IMR-90 (cell line): Measurements from ENCODE around the gene SMARCAD1. TPM values are rescaled to one million over a fixed set of nuclear protein-coding genes. Genes with fewer than 3 reads are reported as not detected.

Experiments
- ATAC-seq: fragments of 200-7000 bp; cut with Tn5 transposase; 2 replicates; pipeline ENCODE4 v1.9.1; 2020; ENCODE audit warnings: low read depth, mild to moderate bottlenecking, moderate library complexity
- BruUV-seq: library from RNA; stranded (reverse); fragments of 400-500 nt; replicated peaks from 2 replicates; lab custom pipeline; 2021; lab: Mats Ljungman, UMichigan
- CTCF ChIA-PET: fragments of 300-600 bp; formaldehyde crosslinking; extraction: SDS; loops from one replicate; lab custom pipeline; 2021; ENCODE audit warnings: antibody characterized with exemption; lab: Yijun Ruan, JAX
- POLR2A ChIA-PET: fragments of 300-600 bp; sonication (Branson Sonifier 250); formaldehyde crosslinking; loops from one replicate; lab custom pipeline; 2022; ENCODE audit warnings: antibody characterized with exemption; ENCODE audit not compliant: unreplicated experiment; lab: Charles Lee
- DNase-seq: peaks from one replicate; pipeline ENCODE4 v3.0.0; 2013
- H2AFZ ChIP-seq: replicated peaks from 2 replicates; pipeline ENCODE3; 2013; ENCODE audit warnings: low read length, mild to moderate bottlenecking; ENCODE audit not compliant: poor library complexity
- H2AK5ac ChIP-seq: 2 replicates; pipeline ENCODE4 v1.6.1; 2013; ENCODE audit warnings: low read depth, low read length, inconsistent platforms
- H2AK9ac ChIP-seq: replicated peaks from 2 replicates; pipeline ENCODE3; 2013; ENCODE audit warnings: mild to moderate bottlenecking, low read depth, low read length, moderate library complexity; ENCODE audit not compliant: poor library complexity
- H2BK120ac ChIP-seq: 2 replicates; pipeline ENCODE4 v1.6.1; 2013; ENCODE audit warnings: low read depth, low read length, inconsistent platforms
- H2BK15ac ChIP-seq: 3 replicates; pipeline ENCODE4 v1.6.1; 2013; ENCODE audit warnings: low read depth, low read length, inconsistent platforms
- H2BK20ac ChIP-seq: 2 replicates; pipeline ENCODE4 v1.6.1; 2013; ENCODE audit warnings: low read depth, mild to moderate bottlenecking, inconsistent platforms, low read length, moderate library complexity
- H2BK5ac ChIP-seq: 2 replicates; pipeline ENCODE4 v1.6.1; 2013; ENCODE audit warnings: mild to moderate bottlenecking, low read depth, low read length, inconsistent platforms; ENCODE audit not compliant: poor library complexity, severe bottlenecking
- H3K14ac ChIP-seq: replicated peaks from 2 replicates; pipeline ENCODE4 v1.6.1; 2013; ENCODE audit warnings: low read depth, low read length, inconsistent platforms
- H3K18ac ChIP-seq: 2 replicates; pipeline ENCODE4 v1.6.1; 2013; ENCODE audit warnings: low read depth, low read length, control low read depth
- H3K23ac ChIP-seq: 2 replicates; pipeline ENCODE4 v1.6.1; 2013; ENCODE audit warnings: low read depth, low read length, inconsistent platforms
- H3K27ac ChIP-seq: 2 replicates; pipeline ENCODE4 v1.5.1; 2013; ENCODE audit warnings: mild to moderate bottlenecking, control low read depth, low read length; ENCODE audit not compliant: insufficient read depth
- H3K27me3 ChIP-seq: 2 replicates; pipeline ENCODE4 v1.6.1; 2013; ENCODE audit warnings: low read length; ENCODE audit not compliant: control insufficient read depth, insufficient read depth
- H3K36me3 ChIP-seq: 2 replicates; pipeline ENCODE4 v1.6.1; 2013; ENCODE audit warnings: low read length, mixed read lengths; ENCODE audit not compliant: control insufficient read depth, insufficient read depth
- H3K4ac ChIP-seq: 2 replicates; pipeline ENCODE4 v1.6.1; 2013; ENCODE audit warnings: low read depth, low read length, inconsistent platforms
- H3K4me1 ChIP-seq: 2 replicates; pipeline ENCODE4 v1.6.1; 2013; ENCODE audit warnings: low read length, mixed read lengths; ENCODE audit not compliant: control insufficient read depth, insufficient read depth
- H3K4me2 ChIP-seq: 2 replicates; pipeline ENCODE4 v1.6.1; 2013; ENCODE audit warnings: low read depth, mild to moderate bottlenecking, control low read depth, low read length, moderate library complexity
- H3K4me3 ChIP-seq: 2 replicates; pipeline ENCODE4 v1.5.1; 2013; ENCODE audit warnings: low read depth, mild to moderate bottlenecking, control low read depth, low read length, moderate library complexity; ENCODE audit not compliant: insufficient read depth
- H3K56ac ChIP-seq: 2 replicates; pipeline ENCODE4 v1.6.1; 2013; ENCODE audit warnings: low read length, inconsistent platforms; ENCODE audit not compliant: insufficient read depth; ENCODE audit errors: extremely low read depth
- H3K79me1 ChIP-seq, 2 experiments: 2 replicates each; pipeline ENCODE4 v1.6.1; 2013; ENCODE audit warnings: low read length in 2 of 2, inconsistent platforms in 1 of 2, low read depth in 1 of 2
- H3K9ac ChIP-seq: 2 replicates; pipeline ENCODE4 v1.6.1; 2013; ENCODE audit warnings: low read depth, low read length, control low read depth
- H3K9me1 ChIP-seq: 2 replicates; pipeline ENCODE4 v1.6.1; 2013; ENCODE audit warnings: low read length, inconsistent platforms; ENCODE audit not compliant: insufficient read depth
- H3K9me3 ChIP-seq: 2 replicates; pipeline ENCODE4 v1.6.1; 2013; ENCODE audit warnings: low read length; ENCODE audit not compliant: control insufficient read depth, insufficient read depth
- H4K20me1 ChIP-seq: 2 replicates; pipeline ENCODE4 v1.6.1; 2013; ENCODE audit warnings: low read length, inconsistent platforms; ENCODE audit not compliant: insufficient read depth
- H4K5ac ChIP-seq: 2 replicates; pipeline ENCODE4 v1.6.1; 2013; ENCODE audit warnings: mild to moderate bottlenecking, low read depth, low read length, control low read depth
- H4K8ac ChIP-seq, 2 experiments: 2 replicates each; pipeline ENCODE4 v1.6.1; 2013; ENCODE audit warnings: low read depth in 2 of 2, low read length in 2 of 2, control low read depth in 1 of 2, inconsistent platforms in 1 of 2
- H4K91ac ChIP-seq: 2 replicates; pipeline ENCODE4 v1.6.1; 2013; ENCODE audit warnings: low read depth, low read length, inconsistent platforms; ENCODE audit not compliant: insufficient read depth
- BHLHE40 ChIP-seq: fragments of 150-350 bp; IDR thresholded peaks from 2 replicates; pipeline ENCODE4 v1.6.1; 2016; ENCODE audit warnings: mild to moderate bottlenecking, low read depth, low read length
- CEBPB ChIP-seq: IDR thresholded peaks from 2 replicates; pipeline ENCODE4 v1.6.1; 2012; ENCODE audit warnings: low read depth, low read length, improper control_type of control experiment
- CHD1 ChIP-seq: IDR thresholded peaks from 2 replicates; pipeline ENCODE4 v1.6.1; 2012; ENCODE audit warnings: low read depth, low read length, improper control_type of control experiment
- CTCF ChIP-seq: conservative IDR thresholded peaks from 2 replicates; pipeline ENCODE4 v1.5.1; 2012; ENCODE audit warnings: mild to moderate bottlenecking, low read depth, low read length, improper control_type of control experiment
- ELK1 ChIP-seq: fragments of 150-350 bp; IDR thresholded peaks from 2 replicates; pipeline ENCODE4 v1.6.1; 2016; ENCODE audit warnings: low read depth, mild to moderate bottlenecking, low read length, moderate library complexity, borderline replicate concordance
- FOS ChIP-seq: fragments of 150-350 bp; IDR thresholded peaks from 2 replicates; pipeline ENCODE4 v1.6.1; 2016; ENCODE audit warnings: low read depth, low read length
- MAFK ChIP-seq: IDR thresholded peaks from 2 replicates; pipeline ENCODE4 v1.6.1; 2012; ENCODE audit warnings: low read depth, low read length, improper control_type of control experiment
- MAZ ChIP-seq: IDR thresholded peaks from 2 replicates; pipeline ENCODE4 v1.6.1; 2012; ENCODE audit warnings: low read depth, mild to moderate bottlenecking, low read length, improper control_type of control experiment, moderate library complexity, borderline replicate concordance
- MXI1 ChIP-seq: IDR thresholded peaks from 2 replicates; pipeline ENCODE4 v1.6.1; 2012; ENCODE audit warnings: low read depth, mild to moderate bottlenecking, low read length, moderate library complexity, borderline replicate concordance
- NFE2L2 ChIP-seq: fragments of 150-350 bp; IDR thresholded peaks from 2 replicates; pipeline ENCODE4 v1.6.1; 2016; ENCODE audit warnings: low read depth, mild to moderate bottlenecking, low read length
- POLR2A ChIP-seq: IDR thresholded peaks from 2 replicates; pipeline ENCODE4 v1.6.1; 2012; ENCODE audit warnings: mild to moderate bottlenecking, low read depth, low read length
- RAD21 ChIP-seq: IDR thresholded peaks from 2 replicates; pipeline ENCODE4 v1.6.1; 2012; ENCODE audit warnings: low read length, improper control_type of control experiment
- RCOR1 ChIP-seq: IDR thresholded peaks from 2 replicates; pipeline ENCODE4 v1.6.1; 2012; ENCODE audit warnings: mild to moderate bottlenecking, low read length, improper control_type of control experiment; ENCODE audit not compliant: insufficient replicate concordance
- RFX5 ChIP-seq: IDR thresholded peaks from 2 replicates; pipeline ENCODE4 v1.8.0; 2012; ENCODE audit warnings: low read depth, mild to moderate bottlenecking, low read length, moderate library complexity
- SMC3 ChIP-seq: fragments of 150-350 bp; IDR thresholded peaks from 2 replicates; pipeline ENCODE4 v1.6.1; 2016; ENCODE audit warnings: low read depth, mild to moderate bottlenecking, antibody characterized with exemption, low read length, moderate library complexity
- USF2 ChIP-seq: fragments of 150-350 bp; IDR thresholded peaks from 2 replicates; pipeline ENCODE4 v1.6.1; 2017; ENCODE audit warnings: mild to moderate bottlenecking, antibody characterized with exemption, low read length, low read depth
- WGBS, 2 experiments: methylation state at CpG; one replicate each; pipeline versions ENCODE4 v1.1.5 to v1.1.7; 2013; ENCODE audit warnings: missing lambda C conversion rate in 2 of 2; ENCODE audit not compliant: insufficient read length in 1 of 2; ENCODE audit errors: extremely low coverage in 2 of 2; 5-methylcytosine and 5-hydroxymethylcytosine counted together
- dilution Hi-C: fragments of 300-500 bp; cut with HindIII; formaldehyde crosslinking; loops from one replicate; pipeline ENCODE4 v1.14.3; 2018; ENCODE audit warnings: low sequenced_read_pairs; ENCODE audit not compliant: unreplicated experiment
- in situ Hi-C: fragments of 300-500 bp; cut with MboI; formaldehyde crosslinking; loops from 3 replicates; pipeline ENCODE4 v1.14.3; 2019; ENCODE audit warnings: low sequenced_read_pairs, inconsistent platforms, mixed read lengths
- intact Hi-C: fragments of 100-400 bp; cut with micrococcal nuclease; formaldehyde crosslinking; loops from 2 replicates; pipeline ENCODE4 v1.10.0; 2022
- polyA plus RNA-seq, 3 experiments: library from polyadenylated mRNA; depleted of rRNA; stranded (reverse); fragments of >200 nt; gene quantifications; 2 replicates each; pipeline ENCODE4 v1.2.3, GENCODE V29; 2012; ENCODE audit warnings: low replicate concordance in 1 of 3
- total RNA-seq: library from RNA; depleted of rRNA; stranded (reverse); fragments of >200 nt; gene quantifications from 2 replicates; pipeline ENCODE4 v1.2.3, GENCODE V29; 2012

Gene SMARCAD1
- total and polyA plus RNA-seq, 2 of the 4 experiments (the other 2 are of a cell fraction), result 12.3 to 35.3 TPM

- in situ Hi-C loops (no loop called here), intact Hi-C loops (no loop called here), dilution Hi-C loops (no loop called here)
- Histone ChIP-seq H3K4ac (no peak overlapping the region), H2AK5ac (no peak overlapping the region), H3K36me3 (peaks cover 22% of the 10 kb centered on the region), H4K91ac (no peak overlapping the region), H2BK15ac (no peak overlapping the region), H3K4me1 (no peaks in the 10 kb centered on the region), H3K18ac (no peak overlapping the region), H3K79me1 (no peaks in the 10 kb centered on the region), H2AFZ (no peak overlapping the region), H2BK5ac (no peak overlapping the region), H2AK9ac (no peak overlapping the region), H2BK120ac (no peak overlapping the region), H3K23ac (no peak overlapping the region), H3K27ac (no peak overlapping the region), H3K4me2 (no peak overlapping the region), H3K56ac (no peak overlapping the region), H3K14ac (no peak overlapping the region), H4K5ac (no peak overlapping the region), H3K9me3 (no peaks in the 10 kb centered on the region), H3K4me3 (no peak overlapping the region), H3K27me3 (no peaks in the 10 kb centered on the region), H4K8ac (no peak overlapping the region), H2BK20ac (no peak overlapping the region), H4K20me1 (no peaks in the 10 kb centered on the region), H3K9me1 (no peaks in the 10 kb centered on the region), H3K9ac (no peak overlapping the region)
- BruUV-seq, result no TSS peak
- ATAC-seq, result no peak
- ChIA-PET CTCF (no interaction called here), POLR2A (no interaction called here)
- TF ChIP-seq MAFK, result no peak
- TF ChIP-seq FOS, result no peak
- TF ChIP-seq MXI1, result no peak
- no peak for TF ChIP-seq RCOR1
- TF ChIP-seq POLR2A, result no peak
- TF ChIP-seq ELK1, result no peak
- no peak for TF ChIP-seq MAZ
- no peak for TF ChIP-seq CEBPB
- no peak for TF ChIP-seq CHD1
- no peak for TF ChIP-seq RFX5
- TF ChIP-seq BHLHE40, result no peak
- TF ChIP-seq CTCF, result no peak
- TF ChIP-seq NFE2L2, result no peak
- no peak for TF ChIP-seq SMC3
- TF ChIP-seq RAD21, result no peak
- no peak for TF ChIP-seq USF2
- WGBS, 2 experiments, result no CpG with 5 or more reads among the region's 1 CpG
- no peak for DNase-seq
Measured at GRCh38 chr4:94284889-94285288, 77.2 kb downstream of the SMARCAD1 start.
